ENCODE results near the gene DOK1. TPM values are rescaled to one million over a fixed set of nuclear protein-coding genes. Genes with fewer than 3 reads are reported as not detected.
A peak's percentile ranks its signal among the peaks of the same experiment; 100 is the strongest.

The DOK1 gene
- total RNA-seq, 3 donors from 2014 or later: 16.5 to 18.9 (median 18.5) TPM

GRCh38 chr2:74532222-74532621 lies 22.3 kb upstream of the DOK1 start:
- TF ChIP-seq, protein P1, sequence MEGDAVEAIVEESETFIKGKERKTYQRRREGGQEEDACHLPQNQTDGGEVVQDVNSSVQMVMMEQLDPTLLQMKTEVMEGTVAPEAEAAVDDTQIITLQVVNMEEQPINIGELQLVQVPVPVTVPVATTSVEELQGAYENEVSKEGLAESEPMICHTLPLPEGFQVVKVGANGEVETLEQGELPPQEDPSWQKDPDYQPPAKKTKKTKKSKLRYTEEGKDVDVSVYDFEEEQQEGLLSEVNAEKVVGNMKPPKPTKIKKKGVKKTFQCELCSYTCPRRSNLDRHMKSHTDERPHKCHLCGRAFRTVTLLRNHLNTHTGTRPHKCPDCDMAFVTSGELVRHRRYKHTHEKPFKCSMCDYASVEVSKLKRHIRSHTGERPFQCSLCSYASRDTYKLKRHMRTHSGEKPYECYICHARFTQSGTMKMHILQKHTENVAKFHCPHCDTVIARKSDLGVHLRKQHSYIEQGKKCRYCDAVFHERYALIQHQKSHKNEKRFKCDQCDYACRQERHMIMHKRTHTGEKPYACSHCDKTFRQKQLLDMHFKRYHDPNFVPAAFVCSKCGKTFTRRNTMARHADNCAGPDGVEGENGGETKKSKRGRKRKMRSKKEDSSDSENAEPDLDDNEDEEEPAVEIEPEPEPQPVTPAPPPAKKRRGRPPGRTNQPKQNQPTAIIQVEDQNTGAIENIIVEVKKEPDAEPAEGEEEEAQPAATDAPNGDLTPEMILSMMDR (IDR thresholded peaks at IDR 0.05): no peak
- Histone ChIP-seq H3K4me3 (no peak overlapping the region), H3K36me3 (ENCODE audit: low read depth) (no peaks in the 10 kb centered on the region), H3K4me1 (ENCODE audit: low read depth) (peaks cover 11% of the 10 kb centered on the region), H3K9me3 (no peaks in the 10 kb centered on the region)
- DNase-seq (no peak), ATAC-seq (no peak)
- intact Hi-C loops (cut with DNase I, micrococcal nuclease): loop anchor here in 1 of 2 donors (10.0 kb wide), 1 partner anchor 47 kb away; the partner anchor contains the start of genes CCDC142 and TTC31

- DNase-seq (no peak), ATAC-seq (no peak)
- H3K4me3 ChIP-seq: no peak overlapping the region
- no peaks in the 10 kb centered on the region for H3K36me3 ChIP-seq (ENCODE audit: low read depth)
- H3K9me3 ChIP-seq: no peaks in the 10 kb centered on the region
- peaks cover 5% of the 10 kb centered on the region for H3K4me1 ChIP-seq (ENCODE audit: low read depth)
- intact Hi-C loops (cut with DNase I, micrococcal nuclease): loop anchor here in 1 of 2 donors (10.0 kb wide), 1 partner anchor 49 kb away; the partner anchor contains the start of genes CCDC142 and TTC31
- TF ChIP-seq, protein P1 (IDR thresholded peaks at IDR 0.05): no peak
These were observed 21.1 kb upstream of the DOK1 start for GRCh38 chr2:74533464-74533863.

GRCh38 chr2:74534411-74534810 lies 20.1 kb upstream of the DOK1 start:
- TF ChIP-seq, protein P1 (IDR thresholded peaks at IDR 0.05): no peak
- intact Hi-C loops (cut with DNase I, micrococcal nuclease): loop anchor here in 1 of 2 donors (10.0 kb wide), 1 partner anchor 50 kb away; the partner anchor contains the start of genes CCDC142 and TTC31

GRCh38 chr2:74535440-74535965 lies 19.0 kb upstream of the DOK1 start:
- ATAC-seq: no peak
- Histone ChIP-seq H3K4me1 (ENCODE audit: low read depth) (no peaks in the 10 kb centered on the region), H3K9me3 (no peaks in the 10 kb centered on the region), H3K4me3 (no peak overlapping the region), H3K36me3 (ENCODE audit: low read depth) (no peaks in the 10 kb centered on the region)
- TF ChIP-seq, protein P1 (IDR thresholded peaks at IDR 0.05): no peak
- peak in 1 of 3 donors; percentile 44 for DNase-seq
- intact Hi-C loops (cut with DNase I, micrococcal nuclease): loop anchor here in 1 of 2 donors (10.0 kb wide), 1 partner anchor 51 kb away; the partner anchor contains the start of genes CCDC142 and TTC31

More at GRCh38 chr2:74534411-74534810, 20.1 kb upstream of the DOK1 start:
- Histone ChIP-seq H3K4me1 (ENCODE audit: low read depth) (no peaks in the 10 kb centered on the region), H3K36me3 (ENCODE audit: low read depth) (no peaks in the 10 kb centered on the region), H3K4me3 (no peak overlapping the region), H3K9me3 (no peaks in the 10 kb centered on the region)
- DNase-seq: no peak
- no peak for ATAC-seq

- intact Hi-C loops (cut with DNase I, micrococcal nuclease): loop anchor here in 1 of 2 donors (10.0 kb wide), 1 partner anchor 52 kb away; the partner anchor contains the start of genes CCDC142 and TTC31
- Histone ChIP-seq H3K4me3 (no peak overlapping the region), H3K36me3 (ENCODE audit: low read depth) (no peaks in the 10 kb centered on the region), H3K9me3 (no peaks in the 10 kb centered on the region), H3K4me1 (ENCODE audit: low read depth) (no peaks in the 10 kb centered on the region)
- ATAC-seq: no peak
- TF ChIP-seq, protein P1 (IDR thresholded peaks at IDR 0.05): no peak
- DNase-seq: peak in 1 of 3 donors; percentile 43
These were observed 18.2 kb upstream of the DOK1 start for GRCh38 chr2:74536166-74536950.

Data from mucosa of descending colon (tissue), 3 donors.